Pancreas (tissue), 10 donors: ENCODE data around the gene NECAB2. TPM values are rescaled to one million over a fixed set of nuclear protein-coding genes. Genes with fewer than 3 reads are reported as not detected.
"Not testable (repeated sequence)": the region's sequence is repeated elsewhere in the genome, so short reads cannot be mapped to it uniquely, and the experiment has no call there.

Experiments used
- ATAC-seq, 4 donors: fragments of 200-7000 bp; cut with Tn5 transposase; one replicate each; pipeline versions ENCODE4 v1.8.0 to v1.9.1; 2020; ENCODE audit warnings: mild to moderate bottlenecking in 4 of 4, moderate library complexity in 4 of 4
- DNase-seq, 6 donors: peaks; one replicate each; pipeline ENCODE4 v3.0.0-alpha.2; 2020
- FAIRE-seq: peaks from 2 replicates; lab custom pipeline; 2012; peaks lifted over from hg19 to GRCh38; lab: Jason Lieb, UNC
- H3K27ac ChIP-seq, 4 donors: fragments of 200-600 bp; sonication (generic); 1 replicate in 3 of 4; 2 replicates in 1 of 4; pipeline versions ENCODE4 v1.5.0 to v1.8.0; 2020
- H3K27me3 ChIP-seq, 4 donors: fragments of 200-600 bp; one replicate each; pipeline ENCODE4 v1.8.0; 2021
- H3K36me3 ChIP-seq, 3 donors: fragments of 200-600 bp; sonication (generic) in 1 of 3; one replicate each; pipeline versions ENCODE4 v1.5.0 to v1.8.0; 2020 to 2021
- H3K4me1 ChIP-seq, 3 donors: fragments of 200-600 bp; one replicate each; pipeline ENCODE4 v1.8.0; 2021
- H3K4me3 ChIP-seq, 4 donors: fragments of 200-600 bp; sonication (generic) in 2 of 4; one replicate each; pipeline versions ENCODE4 v1.5.0 to v1.8.0; 2020 to 2021
- H3K9me3 ChIP-seq, 4 donors: fragments of 200-600 bp; one replicate each; pipeline ENCODE4 v1.8.0; 2021
- WGBS, 2 donors: extraction: QIAGEN DNeasy Blood & Tissue Kit; methylation state at CpG; one replicate each; pipeline ENCODE4 v1.1.7; 2013; 5-methylcytosine and 5-hydroxymethylcytosine counted together
- intact Hi-C, 3 donors: fragments of 100-400 bp; cut with DNase I; formaldehyde crosslinking; loops; one replicate each; pipeline versions ENCODE4 v1.11.1 to v1.14.2; 2022
- polyA plus RNA-seq, 2 donors: library from polyadenylated mRNA; stranded (reverse); fragments of 200-250 nt; gene quantifications; one replicate each; pipeline ENCODE4 v1.2.3, GENCODE V29; 2013
- total RNA-seq, 6 donors: library from RNA; stranded (reverse); fragmentation: NEBNext Ultra II Directional in 4 of 6; extraction: Animal tissue kit (Norgen Biotek cat#: 25700) in 4 of 6; gene quantifications; one replicate each; pipeline versions ENCODE4 v1.2.1 to v1.2.4, GENCODE V29; 2021 to 2023
- TF ChIP-seq, protein P1 (sequence below), 4 donors: fragments of 200-600 bp; sonication (generic) in 3 of 4; IDR thresholded peaks; one replicate each; pipeline versions ENCODE4 v1.5.0 to v1.8.0; 2021; ENCODE audit warnings: antibody characterized with exemption in 4 of 4
- donor health status: healthy with polysubstance abuse.
- donor health status: DM: no; HTN: no; CAD: no; lungs with moderate emphysema.
- donor health status: DM: no; HTN: no; CAD: no.
- donor health status: control.
- donor health status: control.
- donor health status: Bipolar disorder and iron deficiency.
- donor health status: DM: yes; HTN: yes; CAD: no.
- donor health status: DM: no; HTN: no; CAD: no.
- donor health status: DM: no; HTN: no; CAD: no.
- donor health status: DM: yes; HTN: yes; CAD: no.

NECAB2 gene
- total and polyA plus RNA-seq, 8 donors = 0.37 to 23.8 (median 1.2) TPM

DNA sequence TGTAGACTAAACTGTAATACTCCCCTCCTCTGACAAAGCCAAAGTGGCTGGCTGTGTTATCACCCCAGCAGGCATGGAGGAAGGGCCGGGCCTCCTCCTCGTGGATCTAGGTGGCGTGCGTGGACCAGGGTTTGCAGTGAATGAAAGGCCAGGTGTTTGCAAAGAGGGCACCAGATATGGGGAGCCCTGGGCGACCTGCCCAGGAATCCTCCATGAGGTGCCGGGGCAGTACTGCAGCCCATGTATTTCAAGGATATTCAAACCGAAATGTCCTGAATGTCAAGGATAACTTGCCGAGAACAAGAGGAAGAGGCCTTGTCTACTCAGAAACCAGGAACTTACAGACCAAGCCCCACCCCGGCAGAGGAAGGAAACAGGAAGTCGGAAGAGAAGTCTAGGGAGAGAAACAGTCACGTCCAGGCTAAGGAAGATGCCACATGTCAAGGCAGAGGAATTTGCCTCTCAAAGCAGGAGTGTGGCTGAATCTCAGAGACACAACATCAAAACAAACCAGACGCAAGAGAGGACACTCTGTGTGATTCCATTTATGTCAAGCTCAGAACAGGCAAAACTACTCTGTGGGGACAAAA is 28.7 kb upstream of the NECAB2 start:
- whole genome bisulfite sequencing, 2 donors = 74 to 76% methylated on average over 12 of the region's 12 CpGs
- H3K4me1 ChIP-seq = peaks cover 0 to 8% (median 0%) of the 10 kb centered on the region in 3 donors
- TF ChIP-seq, protein P1, sequence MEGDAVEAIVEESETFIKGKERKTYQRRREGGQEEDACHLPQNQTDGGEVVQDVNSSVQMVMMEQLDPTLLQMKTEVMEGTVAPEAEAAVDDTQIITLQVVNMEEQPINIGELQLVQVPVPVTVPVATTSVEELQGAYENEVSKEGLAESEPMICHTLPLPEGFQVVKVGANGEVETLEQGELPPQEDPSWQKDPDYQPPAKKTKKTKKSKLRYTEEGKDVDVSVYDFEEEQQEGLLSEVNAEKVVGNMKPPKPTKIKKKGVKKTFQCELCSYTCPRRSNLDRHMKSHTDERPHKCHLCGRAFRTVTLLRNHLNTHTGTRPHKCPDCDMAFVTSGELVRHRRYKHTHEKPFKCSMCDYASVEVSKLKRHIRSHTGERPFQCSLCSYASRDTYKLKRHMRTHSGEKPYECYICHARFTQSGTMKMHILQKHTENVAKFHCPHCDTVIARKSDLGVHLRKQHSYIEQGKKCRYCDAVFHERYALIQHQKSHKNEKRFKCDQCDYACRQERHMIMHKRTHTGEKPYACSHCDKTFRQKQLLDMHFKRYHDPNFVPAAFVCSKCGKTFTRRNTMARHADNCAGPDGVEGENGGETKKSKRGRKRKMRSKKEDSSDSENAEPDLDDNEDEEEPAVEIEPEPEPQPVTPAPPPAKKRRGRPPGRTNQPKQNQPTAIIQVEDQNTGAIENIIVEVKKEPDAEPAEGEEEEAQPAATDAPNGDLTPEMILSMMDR (IDR thresholded peaks at IDR 0.05) = no peak
- H3K27ac ChIP-seq = no peak overlapping the region
- no peaks in the 10 kb centered on the region for H3K36me3 ChIP-seq
- H3K4me3 ChIP-seq = no peak overlapping the region
- intact Hi-C loops = no loop called here
- no peak for ATAC-seq
- no peaks in the 10 kb centered on the region for H3K27me3 ChIP-seq
- peak in 1 of 6 donors; percentile 29 for DNase-seq
- H3K9me3 ChIP-seq = no peaks in the 10 kb centered on the region
- no peak for FAIRE-seq

DNA sequence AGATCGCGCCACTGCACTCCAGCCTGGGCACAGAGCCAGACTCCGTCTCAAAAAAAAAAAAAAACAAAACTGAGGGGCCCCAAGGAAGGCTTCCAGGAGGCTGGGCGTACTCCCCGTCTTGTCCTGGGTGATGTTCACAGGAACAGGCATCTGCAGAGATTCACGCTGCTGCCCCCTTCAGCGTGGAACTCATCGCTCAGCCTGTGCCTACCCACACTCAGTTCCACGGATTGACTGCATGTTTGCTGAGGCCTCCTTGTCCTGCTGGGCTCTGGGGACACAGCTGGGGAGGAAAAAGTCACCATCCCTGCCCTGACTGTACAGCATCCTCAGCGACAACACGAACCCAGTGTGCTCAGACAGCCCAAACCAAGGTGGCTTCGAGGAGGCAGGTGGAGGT is 27.9 kb upstream of the NECAB2 start:
- H3K27me3 ChIP-seq = no peaks in the 10 kb centered on the region
- intact Hi-C loops = no loop called here
- no peak overlapping the region for H3K4me3 ChIP-seq
- DNase-seq = peak in 1 of 6 donors; percentile 28
- WGBS, 2 donors = 68 to 84% methylated on average over 11 to 12 of the region's 12 CpGs
- H3K9me3 ChIP-seq = no peaks in the 10 kb centered on the region
- ATAC-seq = no peak
- peaks cover 0 to 8% (median 0%) of the 10 kb centered on the region in 3 donors for H3K4me1 ChIP-seq
- H3K36me3 ChIP-seq = no peaks in the 10 kb centered on the region
- TF ChIP-seq, protein P1 (IDR thresholded peaks at IDR 0.05) = no peak
- H3K27ac ChIP-seq = no peak overlapping the region
- no peak for FAIRE-seq

DNA sequence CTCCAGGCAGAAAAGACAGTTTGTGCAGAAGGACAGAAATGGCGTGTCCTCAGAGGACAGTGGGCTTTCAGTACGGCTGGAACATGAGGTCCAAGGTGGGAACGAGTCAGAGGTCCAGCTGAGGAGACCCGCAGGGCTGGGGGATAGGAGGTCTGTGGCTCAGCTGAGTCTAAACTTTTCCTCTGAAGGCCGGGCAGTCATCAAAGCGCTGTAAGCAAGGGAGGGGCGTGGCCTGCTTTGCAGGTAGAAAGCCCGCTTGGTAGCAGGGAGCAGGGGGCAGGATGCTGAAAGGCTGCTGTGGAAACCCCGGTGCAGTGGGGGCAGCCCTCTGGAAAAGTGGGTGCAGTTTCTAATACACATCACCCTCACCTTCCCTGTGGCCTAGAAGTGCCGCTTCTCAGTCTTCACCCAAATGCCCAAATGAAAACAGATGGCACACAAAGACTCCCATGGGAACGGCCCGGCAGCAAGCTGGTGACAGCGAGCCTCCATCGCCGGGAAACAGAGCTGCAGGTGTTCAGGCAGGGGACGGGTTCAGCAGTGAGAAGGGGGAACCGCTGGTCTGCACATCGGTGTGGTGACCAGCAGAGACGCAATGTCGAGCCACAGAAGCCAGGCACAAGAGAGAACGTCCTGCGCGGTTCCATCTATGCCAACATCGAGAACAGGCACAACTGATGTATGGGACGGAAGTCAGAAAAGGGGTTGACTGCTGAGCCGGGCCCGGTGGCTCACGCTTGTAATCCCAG is 27.2 kb upstream of the NECAB2 start:
- Histone ChIP-seq H3K4me1 (peaks cover 0 to 8% (median 0%) of the 10 kb centered on the region in 3 donors), H3K36me3 (no peaks in the 10 kb centered on the region), H3K4me3 (no peak overlapping the region), H3K9me3 (no peaks in the 10 kb centered on the region), H3K27me3 (no peaks in the 10 kb centered on the region), H3K27ac (no peak overlapping the region)
- WGBS, 2 donors = 85 to 87% methylated on average over 28 of the region's 28 CpGs
- ATAC-seq (peak in 1 of 4 donors; percentile 11), FAIRE-seq (no peak), DNase-seq (peak in 1 of 6 donors; percentile 46)
- TF ChIP-seq, protein P1 (IDR thresholded peaks at IDR 0.05) = no peak
- intact Hi-C loops = no loop called here

DNA sequence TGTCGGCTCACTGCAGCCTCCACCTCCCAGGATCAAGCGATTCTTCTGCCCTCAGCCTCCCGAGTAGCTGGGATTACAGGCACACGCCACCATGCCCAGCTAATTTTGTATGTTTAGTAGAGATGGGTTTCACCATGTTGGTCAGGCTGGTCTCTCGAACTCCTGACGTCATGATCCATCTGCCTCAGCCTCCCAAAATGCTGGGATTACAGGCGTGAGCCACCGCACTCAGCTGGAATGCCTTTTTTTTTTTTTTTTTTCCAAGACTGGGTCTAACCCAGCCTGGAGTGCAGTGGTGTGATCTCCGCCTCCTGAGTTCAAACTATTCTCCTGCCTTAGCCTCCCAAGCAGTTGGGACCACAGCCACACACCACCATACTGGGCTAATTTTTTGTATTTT is 26.5 kb upstream of the NECAB2 start:
- H3K27ac ChIP-seq, H3K9me3 ChIP-seq, H3K4me1 ChIP-seq, H3K27me3 ChIP-seq, intact Hi-C loops, H3K4me3 ChIP-seq, FAIRE-seq, ATAC-seq, DNase-seq, H3K36me3 ChIP-seq: not testable (repeated sequence)
- WGBS, 2 donors = 96 to 97% methylated on average over 9 of the region's 9 CpGs

DNA sequence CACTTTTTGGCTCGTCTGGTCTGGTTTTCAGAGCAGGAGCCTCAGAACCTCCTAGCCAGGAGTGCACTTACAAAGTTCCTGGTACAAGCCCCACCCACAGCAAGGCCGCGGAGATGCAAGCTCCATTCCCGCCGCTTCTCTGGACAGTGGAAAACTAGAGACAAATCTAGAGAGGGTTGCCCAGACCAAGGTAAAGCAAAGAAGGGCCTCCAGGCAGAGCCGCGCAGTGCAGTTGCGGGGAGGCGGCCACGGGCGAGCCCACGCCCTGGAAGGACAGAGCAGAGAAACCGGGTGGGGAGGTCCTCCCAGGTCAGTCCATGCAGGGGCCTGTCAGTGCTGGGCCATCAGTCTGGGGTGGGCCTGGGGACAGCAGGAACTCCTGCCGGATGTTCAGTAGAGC is 26.0 kb upstream of the NECAB2 start:
- H3K27ac ChIP-seq = no peak overlapping the region
- H3K36me3 ChIP-seq = no peaks in the 10 kb centered on the region
- H3K27me3 ChIP-seq = no peaks in the 10 kb centered on the region
- FAIRE-seq (no peak), ATAC-seq (no peak), DNase-seq (no peak)
- 91 to 95% methylated on average over 14 of the region's 14 CpGs for WGBS, 2 donors
- intact Hi-C loops = no loop called here
- H3K9me3 ChIP-seq = no peaks in the 10 kb centered on the region
- H3K4me1 ChIP-seq = peaks cover 0 to 8% (median 0%) of the 10 kb centered on the region in 3 donors
- no peak overlapping the region for H3K4me3 ChIP-seq
- TF ChIP-seq, protein P1 (IDR thresholded peaks at IDR 0.05) = no peak
